OCI-LY1 (cell line): ENCODE results near the gene ATP6V0A1.
A peak's percentile ranks its signal among the peaks of the same experiment; 100 is the strongest.

Source experiments
- H2AFZ ChIP-seq: fragments of 200-600 bp; sonication (generic), shearing (Covaris generic); 2 replicates; pipeline ENCODE4 v1.6.0; 2014; ENCODE audit warnings: antibody characterized with exemption, mild to moderate bottlenecking, low read length
- H3F3A ChIP-seq: fragments of 200-600 bp; sonication (generic), shearing (Covaris generic); 2 replicates; pipeline ENCODE4 v1.6.0; 2014; ENCODE audit warnings: mild to moderate bottlenecking, antibody characterized with exemption, low read length, moderate library complexity; ENCODE audit not compliant: insufficient read depth
- H3K27ac ChIP-seq: fragments of 200-600 bp; sonication (generic); 2 replicates; pipeline ENCODE4 v1.5.1; 2014; ENCODE audit warnings: low read length, mixed run types, mild to moderate bottlenecking, low read depth; ENCODE audit not compliant: poor library complexity, severe bottlenecking
- H3K27me3 ChIP-seq: fragments of 200-600 bp; sonication (generic); 2 replicates; pipeline ENCODE4 v1.6.0; 2014; ENCODE audit warnings: antibody characterized with exemption, mild to moderate bottlenecking, low read length, moderate library complexity; ENCODE audit not compliant: insufficient read depth
- H3K36me3 ChIP-seq: fragments of 200-600 bp; sonication (generic); 2 replicates; pipeline ENCODE4 v1.6.1; 2014; ENCODE audit warnings: mild to moderate bottlenecking, antibody characterized with exemption, low read length, moderate library complexity, mixed read lengths; ENCODE audit not compliant: insufficient read depth
- H3K4me1 ChIP-seq: fragments of 200-600 bp; sonication (generic); 2 replicates; pipeline ENCODE4 v1.5.1; 2014; ENCODE audit warnings: mild to moderate bottlenecking, low read length, moderate library complexity; ENCODE audit not compliant: insufficient read depth, severe bottlenecking
- H3K4me2 ChIP-seq: fragments of 200-600 bp; sonication (generic), shearing (Covaris generic); 2 replicates; pipeline ENCODE4 v1.6.1; 2014; ENCODE audit warnings: low read length
- H3K4me3 ChIP-seq: fragments of 200-600 bp; sonication (generic); 2 replicates; pipeline ENCODE4 v1.5.1; 2014; ENCODE audit warnings: low read length, low read depth, mild to moderate bottlenecking, mixed read lengths; ENCODE audit not compliant: poor library complexity, severe bottlenecking
- H3K79me2 ChIP-seq: fragments of 200-600 bp; shearing (Covaris generic); 2 replicates; pipeline ENCODE4 v1.6.1; 2016; ENCODE audit warnings: mixed run types, low read length, mixed read lengths; ENCODE audit not compliant: insufficient read depth
- H3K9ac ChIP-seq: fragments of 200-600 bp; sonication (generic), shearing (Covaris generic); 2 replicates; pipeline ENCODE4 v1.6.1; 2014; ENCODE audit warnings: mild to moderate bottlenecking, low read length, mixed read lengths
- H3K9me2 ChIP-seq: fragments of 200-600 bp; sonication (generic), shearing (Covaris generic); 2 replicates; pipeline ENCODE4 v1.6.1; 2014; ENCODE audit warnings: low read depth, mild to moderate bottlenecking, low read length, mixed read lengths
- H3K9me3 ChIP-seq: fragments of 200-600 bp; shearing (Covaris generic); 2 replicates; pipeline ENCODE4 v1.6.1; 2014; ENCODE audit warnings: low read length, mixed read lengths
- H4K20me1 ChIP-seq: fragments of 200-600 bp; sonication (generic), shearing (Covaris generic); 2 replicates; pipeline ENCODE4 v1.6.0; 2016; ENCODE audit warnings: mild to moderate bottlenecking, low read length; ENCODE audit not compliant: insufficient read depth
- EZH2 ChIP-seq: fragments of 200-600 bp; sonication (generic), shearing (Covaris generic); IDR thresholded peaks from 2 replicates; pipeline ENCODE4 v1.8.0; 2017; ENCODE audit warnings: borderline replicate concordance, mixed run types, mild to moderate bottlenecking, antibody characterized with exemption, low read length, moderate library complexity, mixed read lengths
- TF ChIP-seq, protein P1 (sequence below): fragments of 200-600 bp; sonication (generic), shearing (Covaris generic); IDR thresholded peaks from 2 replicates; pipeline ENCODE4 v1.5.1; 2017; ENCODE audit warnings: mild to moderate bottlenecking, antibody characterized with exemption, low read length, moderate library complexity, mixed read lengths

ATP6V0A1 gene

GRCh38 chr17:42529061-42529460, 70.4 kb downstream of the ATP6V0A1 start:
- no peak overlapping the region for H3K27ac ChIP-seq
- H3K9ac ChIP-seq = no peak overlapping the region
- no peak overlapping the region for H2AFZ ChIP-seq
- H4K20me1 ChIP-seq = no peaks in the 10 kb centered on the region
- H3F3A ChIP-seq = no peaks in the 10 kb centered on the region
- H3K9me2 ChIP-seq = no peaks in the 10 kb centered on the region
- H3K4me3 ChIP-seq = no peak overlapping the region
- no peak overlapping the region for H3K4me2 ChIP-seq
- no peaks in the 10 kb centered on the region; the same call in 1 of the 2 replicates for H3K27me3 ChIP-seq
- no peaks in the 10 kb centered on the region for H3K36me3 ChIP-seq
- H3K4me1 ChIP-seq = peaks cover 23% of the 10 kb centered on the region
- no peaks in the 10 kb centered on the region for H3K9me3 ChIP-seq
- TF ChIP-seq, protein P1, sequence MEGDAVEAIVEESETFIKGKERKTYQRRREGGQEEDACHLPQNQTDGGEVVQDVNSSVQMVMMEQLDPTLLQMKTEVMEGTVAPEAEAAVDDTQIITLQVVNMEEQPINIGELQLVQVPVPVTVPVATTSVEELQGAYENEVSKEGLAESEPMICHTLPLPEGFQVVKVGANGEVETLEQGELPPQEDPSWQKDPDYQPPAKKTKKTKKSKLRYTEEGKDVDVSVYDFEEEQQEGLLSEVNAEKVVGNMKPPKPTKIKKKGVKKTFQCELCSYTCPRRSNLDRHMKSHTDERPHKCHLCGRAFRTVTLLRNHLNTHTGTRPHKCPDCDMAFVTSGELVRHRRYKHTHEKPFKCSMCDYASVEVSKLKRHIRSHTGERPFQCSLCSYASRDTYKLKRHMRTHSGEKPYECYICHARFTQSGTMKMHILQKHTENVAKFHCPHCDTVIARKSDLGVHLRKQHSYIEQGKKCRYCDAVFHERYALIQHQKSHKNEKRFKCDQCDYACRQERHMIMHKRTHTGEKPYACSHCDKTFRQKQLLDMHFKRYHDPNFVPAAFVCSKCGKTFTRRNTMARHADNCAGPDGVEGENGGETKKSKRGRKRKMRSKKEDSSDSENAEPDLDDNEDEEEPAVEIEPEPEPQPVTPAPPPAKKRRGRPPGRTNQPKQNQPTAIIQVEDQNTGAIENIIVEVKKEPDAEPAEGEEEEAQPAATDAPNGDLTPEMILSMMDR = no peak
- no peak for TF ChIP-seq EZH2
- no peaks in the 10 kb centered on the region for H3K79me2 ChIP-seq

GRCh38 chr17:42530952-42531454, 72.3 kb downstream of the ATP6V0A1 start:
- no peaks in the 10 kb centered on the region for H3K9me3 ChIP-seq
- no peak overlapping the region for H2AFZ ChIP-seq
- no peaks in the 10 kb centered on the region; the same call in 1 of the 2 replicates for H3K27me3 ChIP-seq
- H3K9ac ChIP-seq = no peak overlapping the region; the same call in 1 of the 2 replicates
- H3K27ac ChIP-seq = peak overlapping the region; percentile 63
- H3K36me3 ChIP-seq = no peaks in the 10 kb centered on the region
- no peaks in the 10 kb centered on the region for H3K79me2 ChIP-seq
- TF ChIP-seq EZH2 = no peak
- TF ChIP-seq, protein P1 = no peak
- no peak overlapping the region for H3K4me3 ChIP-seq
- peaks cover 34% of the 10 kb centered on the region for H3K4me1 ChIP-seq
- H3K4me2 ChIP-seq = no peak overlapping the region
- no peaks in the 10 kb centered on the region for H4K20me1 ChIP-seq
- no peaks in the 10 kb centered on the region for H3K9me2 ChIP-seq
- no peaks in the 10 kb centered on the region for H3F3A ChIP-seq

DNA sequence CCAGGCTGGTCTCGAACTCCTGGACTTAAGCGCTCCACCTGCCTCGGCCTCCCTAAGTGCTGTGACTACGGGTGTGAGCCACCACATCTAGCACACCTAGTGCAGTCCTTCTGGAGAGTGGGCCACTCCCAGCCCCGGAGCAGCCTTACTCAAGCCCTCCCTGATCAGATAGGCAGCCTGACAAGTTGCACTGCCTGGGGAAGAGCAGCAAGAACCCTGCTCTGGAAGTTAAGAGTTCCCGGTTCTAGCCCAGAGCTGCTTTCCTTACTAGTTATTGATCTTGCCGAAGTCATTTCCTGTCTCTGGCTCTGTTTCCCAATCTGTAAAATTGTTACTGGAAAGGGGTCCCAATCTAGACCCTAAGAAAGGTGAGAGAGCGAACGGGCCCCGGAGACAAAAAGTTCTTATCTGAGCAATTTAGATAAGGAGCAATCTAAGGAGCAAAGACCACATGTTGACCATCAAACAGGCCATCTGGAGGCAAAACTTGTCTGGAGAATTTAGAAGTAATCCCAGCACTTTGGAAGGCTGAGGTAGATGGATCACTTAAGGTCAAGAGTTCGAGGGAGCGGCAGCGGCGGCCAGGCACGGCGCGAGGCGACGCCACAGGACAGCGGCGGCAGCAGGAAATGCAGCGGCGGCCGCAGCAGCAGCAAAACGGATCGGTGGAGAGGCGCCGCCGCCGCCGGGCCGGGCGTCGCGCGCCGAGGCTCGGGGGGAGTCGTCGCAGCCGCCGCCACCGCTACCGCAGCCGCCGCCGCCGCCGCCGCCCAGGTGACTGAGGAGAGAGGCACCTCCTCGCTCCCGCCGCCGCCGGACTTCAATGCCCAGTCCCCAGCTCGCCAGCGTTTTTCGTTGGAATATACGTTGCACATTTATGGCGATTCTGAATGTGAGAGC, 73.0 kb downstream of the ATP6V0A1 start:
- Histone ChIP-seq H3K4me3 (peak overlapping the region; percentile 58), H3K79me2 (no peaks in the 10 kb centered on the region), H3K4me1 (peaks cover 35% of the 10 kb centered on the region), H4K20me1 (no peaks in the 10 kb centered on the region), H2AFZ (no peak overlapping the region), H3K9ac (peak overlapping the region; percentile 60; the same call in 1 of the 2 replicates), H3K9me2 (no peaks in the 10 kb centered on the region), H3K36me3 (no peaks in the 10 kb centered on the region), H3K27ac (peak overlapping the region; percentile 63), H3K27me3 (no peaks in the 10 kb centered on the region; the same call in 1 of the 2 replicates), H3F3A (no peaks in the 10 kb centered on the region), H3K4me2 (peak overlapping the region; percentile 74), H3K9me3 (no peaks in the 10 kb centered on the region)
- TF ChIP-seq EZH2 = no peak
- TF ChIP-seq, protein P1 = peak; percentile 37; the same call in 1 of the 2 replicates
